Spleen (tissue), 7 donors: Measurements from ENCODE around the gene HOXB2.

Experiments used
- CTCF ChIP-seq, 11 experiments: fragments of 200-600 bp in 7 of 11; fragments of 450-650 bp in 4 of 11; sonication (generic) in 4 of 11; IDR thresholded peaks in 8 of 11; conservative IDR thresholded peaks in 3 of 11; 1 replicate in 7 of 11; 2 replicates in 4 of 11; pipeline versions ENCODE4 v1.4.0 to v1.8.0; 2016 to 2021; ENCODE audit warnings: antibody characterized with exemption in 11 of 11, inconsistent platforms in 4 of 11, mild to moderate bottlenecking in 1 of 11
- POLR2AphosphoS5 ChIP-seq, 3 donors: sonication (generic); formaldehyde crosslinking; IDR thresholded peaks; one replicate each; pipeline ENCODE4 v1.5.1; 2017; ENCODE audit warnings: antibody characterized with exemption in 3 of 3
- donor health status: DM: no; HTN: no; CAD: no; lungs with moderate emphysema.
- donor health status: DM: no; HTN: no; CAD: no.
- donor health status: DM: no; HTN: no; CAD: no.

- TF ChIP-seq CTCF (IDR thresholded peaks at IDR 0.05 in 8 of 11, conservative IDR thresholded peaks at IDR 0.05 in 3 of 11) (no peak), POLR2AphosphoS5 (IDR thresholded peaks at IDR 0.05) (no peak)
These were observed 22.3 kb upstream of the HOXB2 start for GRCh38 chr17:48567209-48567608.
